Activated T-helper 1 cell treated with anti-CD3 and anti-CD28 coated beads, Interleukin-2, amount 50 U/mL, for 16 hours (primary cell): Measurements from ENCODE around the gene MYO9A.
"Not testable (repeated sequence)": the region's sequence is repeated elsewhere in the genome, so short reads cannot be mapped to it uniquely, and the experiment has no call there.

Experiments used
- DNase-seq, 2 donors: peaks; one replicate each; pipeline ENCODE4 v3.0.0-alpha.2; 2020; ENCODE audit warnings: low read depth in 1 of 2, low spot score in 1 of 2

MYO9A gene

DNA sequence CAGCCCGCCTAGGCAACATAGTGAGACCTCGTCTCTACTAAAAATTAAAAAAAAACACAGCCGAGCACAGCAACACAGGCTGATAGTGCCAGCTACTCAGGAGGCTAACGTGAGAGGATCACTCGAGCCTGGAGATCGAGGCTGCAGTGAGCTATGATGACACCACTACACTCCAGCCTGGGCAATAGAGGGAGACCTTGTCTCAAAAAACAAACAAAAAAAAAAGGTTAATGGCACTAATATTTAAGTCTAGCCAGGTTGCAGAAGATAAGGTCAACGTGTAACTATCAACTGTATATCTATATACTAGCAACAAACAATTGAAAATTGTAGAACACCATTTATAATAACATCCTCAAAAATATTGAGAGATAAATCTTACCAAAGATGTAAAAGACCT is 75.1 kb downstream of the MYO9A start:
- no peak for DNase-seq

DNA sequence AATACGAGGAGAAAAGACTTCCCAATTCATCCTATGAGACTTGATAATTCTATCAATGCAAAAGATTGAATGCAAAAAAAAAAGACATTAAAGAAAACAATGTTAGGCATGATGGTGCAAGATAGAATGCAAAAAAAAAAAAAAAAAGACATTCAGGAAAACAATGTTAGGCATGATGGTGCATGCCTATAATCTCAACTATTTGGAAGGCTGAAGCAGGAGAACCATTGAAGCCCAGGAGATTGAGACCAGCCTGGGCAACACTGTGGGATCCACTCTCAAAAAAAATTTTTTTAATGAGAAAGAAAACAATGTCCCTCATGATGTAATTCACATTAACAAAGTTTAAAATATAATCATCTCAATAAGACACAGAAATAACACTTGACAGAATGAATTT is 75.9 kb downstream of the MYO9A start:
- DNase-seq = no peak

DNA sequence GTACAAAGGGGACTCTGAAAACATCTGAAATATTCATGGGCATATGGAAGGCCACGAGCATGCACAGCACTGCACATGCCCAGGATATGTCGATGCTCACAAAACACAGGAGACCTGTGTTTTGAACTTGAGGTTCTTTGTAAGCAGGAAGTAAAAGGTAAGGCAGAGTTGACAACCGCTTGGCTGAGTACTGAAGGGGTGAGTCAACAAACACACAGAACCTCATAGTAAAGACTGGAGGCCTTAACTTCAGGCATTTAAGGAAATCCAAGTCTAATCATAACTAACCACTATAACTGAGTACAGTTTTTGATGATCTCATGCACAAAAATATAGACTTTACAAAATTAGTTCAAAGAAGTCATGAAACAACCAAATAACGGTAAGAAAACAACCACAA is 80.6 kb downstream of the MYO9A start:
- DNase-seq = no peak

DNA sequence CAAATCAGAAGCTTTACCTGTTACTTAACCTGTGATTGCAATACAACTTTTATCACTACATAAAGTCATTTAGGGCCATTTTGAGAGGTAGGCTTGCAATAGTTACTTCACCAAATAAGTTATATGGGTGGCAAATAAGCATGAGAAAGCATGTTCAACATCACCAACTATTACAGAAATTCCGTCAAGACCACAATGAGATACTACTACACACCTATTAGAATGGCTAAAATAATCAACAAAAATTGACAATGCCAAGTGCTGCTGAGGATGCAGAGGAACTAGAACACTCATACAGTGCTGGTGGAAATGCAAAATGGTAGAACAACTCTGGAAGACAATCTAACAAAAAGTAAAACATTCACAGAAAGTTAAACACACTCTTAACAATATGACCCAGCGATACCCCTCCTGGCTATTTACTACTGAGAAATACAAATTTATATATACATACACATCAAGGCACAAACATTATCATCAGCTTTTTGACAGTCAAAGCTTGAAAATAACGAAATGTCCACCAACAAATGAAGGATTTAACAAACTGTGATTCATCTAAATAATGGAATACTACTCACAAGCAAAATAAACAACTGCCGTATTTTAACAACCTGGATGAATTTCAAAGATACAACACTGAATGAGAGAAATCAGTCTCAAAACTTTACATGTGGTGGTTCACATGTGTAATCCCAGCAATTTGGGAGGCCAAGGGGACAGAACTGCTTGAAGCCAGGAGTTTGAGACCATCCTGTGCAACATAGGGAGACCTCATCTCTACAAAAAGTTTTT is 82.9 kb downstream of the MYO9A start:
- DNase-seq = no peak

DNA sequence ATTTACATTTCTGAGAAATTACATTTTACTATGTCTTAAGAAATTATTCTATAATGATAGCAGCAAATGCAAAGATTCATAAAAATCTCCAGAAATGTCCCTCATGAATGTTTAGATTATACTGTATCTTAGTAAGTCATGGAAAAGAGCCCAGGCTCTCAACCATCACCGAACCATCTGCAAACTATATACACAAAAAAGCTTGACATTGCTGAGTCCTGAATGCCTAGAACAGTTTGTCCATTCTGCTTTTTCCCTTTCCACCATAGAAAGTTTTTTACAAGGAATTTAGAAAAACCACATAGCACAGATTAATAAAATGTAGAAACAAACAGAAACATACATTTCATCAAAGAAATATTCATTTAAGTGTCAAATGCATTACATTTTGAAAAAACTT is 83.6 kb downstream of the MYO9A start:
- no peak for DNase-seq

DNA sequence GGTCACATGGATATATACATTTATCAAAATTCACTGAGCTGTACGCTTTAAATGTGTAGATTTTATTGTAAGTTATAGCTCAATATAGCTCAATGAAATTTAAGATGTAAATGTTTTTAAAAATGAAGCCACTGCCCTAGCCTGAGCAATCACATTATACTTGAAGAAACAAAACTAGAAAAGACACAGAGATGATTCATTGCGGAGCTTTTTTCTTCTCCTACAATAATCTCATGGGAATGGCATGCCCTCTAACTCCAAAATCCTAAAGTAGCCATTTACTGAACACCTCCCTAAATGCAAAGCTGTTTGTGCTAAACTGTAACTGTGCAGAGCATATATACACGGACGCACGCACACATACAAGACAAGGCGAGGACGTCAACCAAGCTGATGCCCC is 84.2 kb downstream of the MYO9A start:
- no peak for DNase-seq

DNA sequence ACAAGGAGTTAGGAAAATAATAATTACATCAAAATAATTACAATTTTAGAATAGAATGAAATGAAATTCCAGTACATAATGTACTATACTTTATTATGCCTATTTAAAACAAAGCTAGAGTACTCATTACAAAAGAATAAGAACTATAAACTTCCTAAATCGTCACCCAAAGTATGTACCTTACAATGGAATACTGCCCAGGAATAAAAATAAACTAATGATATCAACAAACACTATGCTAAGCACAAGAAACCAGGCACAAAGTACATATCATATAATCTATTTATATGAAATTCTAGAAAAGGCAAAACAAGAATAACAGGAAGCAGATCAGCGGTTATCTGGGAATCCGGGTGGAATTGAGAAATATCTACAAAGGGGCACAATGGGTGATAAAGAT is 84.7 kb downstream of the MYO9A start:
- no peak for DNase-seq

DNA sequence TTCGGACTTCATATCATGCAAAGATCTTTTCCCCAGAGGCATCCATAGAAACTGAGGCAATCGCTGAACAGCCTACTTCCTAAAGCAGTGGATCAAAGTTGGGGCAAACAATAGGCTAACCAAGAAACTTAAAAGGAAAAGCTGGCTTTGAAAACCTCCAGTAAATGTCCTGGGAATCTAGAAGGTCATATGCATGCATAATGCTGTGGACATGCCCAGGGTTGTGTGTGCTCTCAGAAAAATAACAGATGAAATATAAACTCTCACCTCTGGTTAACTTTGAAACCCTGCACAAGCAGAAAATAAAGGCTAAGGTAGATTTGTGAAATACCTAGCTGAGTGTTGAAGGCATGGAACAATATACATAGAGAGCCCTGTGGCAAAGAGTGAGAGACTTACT is 96.3 kb downstream of the MYO9A start:
- no peak for DNase-seq

DNA sequence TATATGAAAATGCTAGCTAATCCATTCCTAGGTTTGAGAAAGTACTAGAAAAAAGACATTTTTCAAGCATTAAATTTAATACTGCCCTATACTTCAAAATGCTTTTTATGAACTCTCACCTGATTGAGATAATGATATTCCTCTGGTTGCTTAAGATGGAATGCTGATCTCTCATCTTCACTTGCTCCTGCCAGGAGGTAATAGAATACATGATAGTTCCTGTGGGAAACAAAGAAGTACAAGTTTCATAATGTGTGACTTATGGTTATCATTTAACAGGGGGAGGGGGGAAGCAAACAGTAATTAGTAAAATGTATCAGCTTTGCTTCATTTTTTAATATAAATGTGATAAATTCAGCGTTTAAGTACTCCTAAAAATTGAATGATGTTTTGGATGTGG is 97.2 kb downstream of the MYO9A start:
- DNase-seq = no peak

DNA sequence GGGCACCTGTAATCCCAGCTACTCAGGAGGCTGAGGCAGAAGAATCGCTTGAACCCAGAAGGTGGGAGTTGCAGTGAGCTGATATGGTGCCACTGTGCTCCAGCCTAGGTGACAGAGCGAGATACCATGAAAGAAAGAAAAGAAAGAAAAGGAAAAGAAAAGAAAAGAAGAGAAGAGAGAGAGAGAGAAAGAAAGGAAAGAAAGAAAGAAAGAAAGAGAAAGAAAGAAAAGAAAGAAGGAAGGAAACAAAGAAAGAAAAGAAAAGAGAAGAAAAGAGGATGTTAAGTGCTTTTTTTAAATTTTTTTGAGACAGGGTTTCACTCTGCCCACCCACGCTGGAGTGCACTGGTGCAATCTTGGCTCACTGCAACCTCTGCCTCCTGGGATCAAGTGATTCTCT is 103.4 kb downstream of the MYO9A start:
- not testable (repeated sequence) for DNase-seq

DNA sequence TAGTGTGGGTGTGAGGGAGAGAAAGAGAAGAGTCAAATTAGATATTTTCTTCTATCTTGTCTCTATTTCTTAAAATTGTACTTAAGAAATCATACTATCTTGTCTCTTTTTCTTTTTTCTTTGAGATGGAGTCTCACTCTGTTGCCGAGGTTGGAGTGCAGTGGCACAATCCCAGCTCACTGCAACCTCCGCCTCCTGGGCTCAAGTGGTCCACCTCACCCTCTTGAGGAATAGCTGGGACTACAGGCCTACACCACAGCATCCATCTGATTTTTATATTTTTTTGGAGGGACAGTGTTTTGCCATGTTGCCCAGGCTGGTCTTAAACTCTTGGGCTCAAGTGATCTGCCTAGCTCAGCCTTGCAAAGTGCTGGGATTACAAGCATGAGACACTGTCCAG is 104.2 kb downstream of the MYO9A start:
- no peak for DNase-seq

DNA sequence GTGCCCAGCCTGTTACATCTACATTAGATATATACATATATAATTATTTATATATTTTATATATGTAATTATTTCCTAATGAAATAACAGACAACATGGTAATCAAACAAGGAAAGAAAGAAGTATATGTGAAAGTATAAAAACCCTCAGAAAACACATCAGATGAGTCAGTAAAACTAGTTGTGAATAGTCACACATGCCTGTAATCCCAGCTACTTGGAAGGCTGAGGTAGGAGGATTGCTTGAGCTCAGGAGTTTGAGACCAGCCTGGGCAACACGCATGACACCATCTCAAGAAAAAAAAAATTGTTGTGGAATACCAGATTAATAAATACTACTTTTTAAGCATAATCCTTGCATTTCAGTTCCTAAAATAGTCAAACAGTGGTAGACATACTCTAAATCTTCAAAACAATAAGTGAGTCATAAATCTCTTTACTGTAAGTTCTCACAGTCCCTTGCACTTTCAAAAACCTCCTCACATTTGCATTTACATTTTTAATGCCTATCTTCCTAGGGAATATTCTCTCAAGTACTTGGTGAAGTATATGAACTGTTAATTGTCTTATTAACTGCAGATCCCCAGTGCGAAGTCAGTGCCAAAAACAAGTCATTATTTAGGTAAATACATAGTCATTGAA is 106.5 kb downstream of the MYO9A start:
- DNase-seq = no peak

DNA sequence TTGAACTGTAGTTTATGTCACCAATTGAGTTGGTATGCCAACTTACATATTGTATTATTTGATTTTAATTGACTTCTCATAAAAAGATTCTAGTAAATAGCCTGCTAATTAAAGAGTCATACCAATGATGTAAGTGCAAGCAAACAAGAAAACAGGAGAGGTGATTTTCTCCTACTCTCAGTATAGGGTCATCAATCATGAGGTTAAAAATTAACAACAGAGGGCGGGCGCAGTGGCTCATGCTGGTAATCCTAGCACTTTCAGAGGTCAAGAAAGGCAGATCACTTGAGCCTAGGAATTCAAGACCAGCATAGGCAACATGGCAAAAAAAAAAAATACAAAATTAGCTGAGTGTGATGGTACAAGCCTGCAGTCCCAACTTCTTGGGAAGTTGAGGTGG is 108.7 kb downstream of the MYO9A start:
- DNase-seq = no peak

DNA sequence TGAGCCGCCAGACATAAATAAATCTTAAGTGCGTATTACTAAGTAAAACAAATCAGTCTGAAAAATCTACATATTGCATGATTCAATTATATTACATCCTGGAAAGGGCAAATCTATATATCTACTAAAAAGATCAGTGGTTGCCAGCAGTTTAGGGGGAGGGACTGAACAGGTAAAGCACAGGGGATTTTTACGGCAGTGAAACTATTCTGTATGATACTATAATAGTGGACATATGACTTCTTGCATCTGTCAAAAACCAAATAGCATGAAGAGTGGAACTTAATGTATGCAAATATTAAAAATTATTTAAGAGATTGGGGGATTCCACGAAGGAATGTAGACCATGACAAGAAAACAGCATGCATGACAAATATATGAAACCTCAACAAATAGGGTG is 111.6 kb downstream of the MYO9A start:
- DNase-seq = no peak

DNA sequence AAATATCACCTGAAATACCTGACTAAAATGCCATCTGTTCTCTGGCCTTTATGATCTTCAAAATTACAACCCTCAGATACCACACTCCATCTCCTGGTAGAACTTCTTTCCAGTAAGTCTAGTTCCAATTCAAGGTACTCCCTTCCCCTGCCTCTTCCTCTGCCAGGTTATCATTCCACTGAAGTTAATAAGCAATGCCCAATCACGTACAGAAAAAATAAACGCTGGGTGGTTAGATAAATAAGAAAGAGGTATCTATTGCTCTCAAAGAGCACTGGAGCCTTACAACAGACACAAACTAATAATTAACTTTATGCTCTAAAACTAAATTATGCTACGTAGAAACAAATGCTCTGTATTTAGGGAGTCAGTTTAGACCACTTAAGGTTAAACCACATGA is 112.5 kb downstream of the MYO9A start:
- DNase-seq = no peak

DNA sequence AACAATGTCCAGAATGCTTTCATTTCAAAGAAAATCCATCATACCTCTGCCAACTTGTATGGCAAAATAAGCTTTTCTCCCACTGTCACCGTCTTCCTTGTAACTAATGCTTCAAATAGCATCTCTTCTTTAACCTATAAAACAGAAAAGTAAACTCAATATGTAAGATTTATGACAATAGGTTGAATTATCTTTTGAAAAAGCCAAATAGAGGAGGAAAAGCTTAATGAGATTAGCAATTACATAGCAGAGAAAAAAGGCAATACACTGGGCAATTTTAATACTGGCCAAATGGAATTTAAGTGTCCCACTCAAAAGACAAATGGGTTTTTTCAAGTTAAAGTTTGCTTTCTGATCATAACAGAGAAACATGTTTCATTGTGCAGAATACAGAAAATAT is 118.1 kb downstream of the MYO9A start:
- no peak for DNase-seq

DNA sequence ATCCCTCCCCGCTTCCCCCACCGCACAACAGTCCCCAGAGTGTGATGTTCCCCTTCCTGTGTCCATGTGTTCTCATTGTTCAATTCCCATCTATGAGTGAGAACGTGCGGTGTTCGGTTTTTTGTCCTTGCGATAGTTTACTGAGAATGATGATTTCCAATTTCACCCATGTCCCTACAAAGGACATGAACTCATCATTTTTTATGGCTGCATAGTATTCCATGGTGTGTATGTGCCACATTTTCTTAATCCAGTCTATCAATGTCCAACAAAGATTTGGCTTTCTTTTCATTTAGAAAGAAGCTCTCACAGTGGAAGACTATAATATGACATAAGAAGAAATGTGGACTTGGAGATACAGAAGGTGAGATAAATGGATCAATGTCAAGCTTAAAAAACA is 119.2 kb downstream of the MYO9A start:
- not testable (repeated sequence) for DNase-seq

DNA sequence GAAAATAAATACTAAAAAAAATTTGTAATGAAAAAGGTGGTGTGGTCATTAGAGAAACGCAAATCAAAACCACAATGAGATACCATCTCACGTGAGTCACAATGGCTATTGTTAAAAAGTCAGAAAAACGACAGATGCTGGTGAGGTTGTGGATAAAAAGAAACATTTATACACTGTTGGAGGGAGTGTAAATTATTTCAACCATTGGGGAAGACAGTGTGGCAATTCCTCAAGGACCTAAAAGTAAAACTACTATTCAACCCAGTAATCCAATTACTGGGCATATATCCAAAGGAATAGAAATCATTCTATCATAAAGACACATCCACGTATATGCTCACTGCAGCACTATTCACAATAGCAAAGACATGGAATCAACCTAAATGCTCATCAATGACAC is 120.3 kb downstream of the MYO9A start:
- DNase-seq = no peak

DNA sequence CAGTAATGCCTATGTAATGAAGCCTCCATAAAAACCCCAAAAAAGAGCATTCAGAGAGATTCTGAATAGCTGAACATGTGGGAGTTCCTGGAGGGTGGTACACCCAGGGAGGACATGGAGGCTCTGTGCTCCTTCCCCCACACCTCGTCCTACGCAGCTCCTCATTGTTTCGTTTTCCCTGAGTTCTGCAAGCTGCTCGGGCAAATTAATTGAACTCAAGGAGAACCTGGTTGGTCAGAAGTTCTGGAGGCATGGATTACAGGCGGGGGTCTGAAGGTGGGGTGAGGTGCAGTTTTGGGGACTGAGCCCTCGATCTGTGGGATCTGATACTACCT is 142.2 kb downstream of the MYO9A start:
- DNase-seq = no peak

DNA sequence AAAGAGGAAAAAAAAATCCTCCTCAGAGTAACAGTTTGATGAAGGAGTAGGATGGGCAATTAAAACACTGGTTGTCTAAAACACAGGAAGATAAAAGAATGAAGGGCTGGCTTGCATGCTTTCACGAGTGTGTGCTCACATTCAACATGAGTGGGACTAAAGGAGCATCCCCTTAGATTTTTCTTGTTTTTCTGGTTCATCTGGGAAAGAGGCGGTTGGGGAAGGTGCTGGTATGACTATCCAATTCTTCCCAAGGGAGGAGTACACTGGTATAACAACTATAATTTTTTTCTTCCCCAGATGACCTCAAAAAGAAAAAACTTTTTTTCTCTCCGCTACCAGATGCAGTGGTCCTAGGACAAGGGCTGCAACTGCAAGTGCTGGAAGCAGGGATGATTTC is 143.7 kb downstream of the MYO9A start:
- DNase-seq = no peak

DNA sequence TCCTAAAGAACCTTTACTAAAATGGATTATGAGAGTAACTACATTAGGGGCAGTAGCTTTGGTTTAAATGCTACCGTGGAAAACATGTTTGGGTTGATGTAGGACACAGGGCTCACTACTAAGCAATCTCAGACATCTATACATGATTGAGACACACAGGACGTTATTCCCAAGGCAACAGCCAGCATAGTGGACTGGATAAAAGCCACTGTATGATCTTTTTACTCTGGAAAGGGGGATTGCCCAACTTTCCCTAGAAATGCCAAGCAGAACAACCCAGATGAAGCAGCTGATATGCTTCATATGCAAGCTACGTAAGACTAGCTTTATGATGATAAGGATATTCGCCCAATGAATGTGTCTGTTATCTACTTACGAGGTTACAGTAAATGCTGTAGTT is 144.6 kb downstream of the MYO9A start:
- DNase-seq = no peak

DNA sequence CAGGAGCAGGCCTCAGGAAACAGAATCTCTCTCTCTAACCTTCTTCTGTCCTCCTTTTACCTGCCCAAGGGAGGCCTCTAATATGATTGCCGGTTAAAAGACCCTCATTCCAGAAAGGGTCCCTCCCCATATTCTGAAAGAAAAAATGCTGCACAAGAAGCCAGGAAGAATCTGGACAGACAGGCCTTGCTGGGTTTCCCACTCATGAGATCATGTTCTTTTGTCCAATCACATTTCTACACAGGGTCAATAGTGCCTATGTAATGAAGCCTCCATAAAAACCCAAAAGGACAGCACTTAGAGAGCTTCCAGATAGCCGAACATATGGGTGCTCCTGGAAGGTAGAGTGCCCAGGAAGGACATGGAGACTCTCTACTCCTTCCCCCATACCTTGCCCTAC is 146.0 kb downstream of the MYO9A start:
- no peak for DNase-seq

DNA sequence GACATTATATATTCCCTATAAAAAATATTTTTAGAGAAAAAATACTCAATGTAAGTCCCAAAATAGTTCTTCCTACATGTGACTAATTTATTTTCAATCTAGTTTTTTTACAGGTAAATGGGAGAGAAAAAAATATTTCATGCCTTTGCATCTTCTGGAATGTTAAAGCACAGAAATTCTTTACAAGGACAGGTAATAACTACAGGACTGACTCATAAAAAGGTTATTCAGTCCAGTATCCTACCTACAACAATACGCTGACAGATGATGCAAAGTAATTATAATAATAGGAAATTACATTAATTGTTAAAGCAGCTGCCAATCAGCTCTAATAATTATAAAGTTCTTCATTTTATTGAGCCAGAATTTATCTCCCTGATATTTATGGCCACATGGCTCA is 147.5 kb downstream of the MYO9A start:
- DNase-seq = no peak
